Measurements from ENCODE around the gene SYPL2. TPM values are rescaled to one million over a fixed set of nuclear protein-coding genes. Genes with fewer than 3 reads are reported as not detected.
A peak's percentile ranks its signal among the peaks of the same experiment; 100 is the strongest.

The SYPL2 gene
- total RNA-seq, 1 donor from 2014 or later = 1.1 TPM

GRCh38 chr1:109457819-109458218 lies 8.5 kb upstream of the SYPL2 start:
- Mint-ChIP-seq H3K27me3 (peaks cover 22% of the 10 kb centered on the region), H3K4me1 (ENCODE audit: low read depth) (no peaks in the 10 kb centered on the region), H3K4me3 (ENCODE audit: low read depth) (no peak overlapping the region), H3K36me3 (ENCODE audit: insufficient read depth) (no peaks in the 10 kb centered on the region), H3K9me3 (ENCODE audit: low read depth) (peaks cover 21% of the 10 kb centered on the region), H3K27ac (no peak overlapping the region)
- TF ChIP-seq CTCF (IDR thresholded peaks at IDR 0.05; ENCODE audit: unreplicated experiment) = no peak
- no peak for DNase-seq (ENCODE audit: low spot score, unreplicated experiment)

- no peak for DNase-seq (ENCODE audit: low spot score, unreplicated experiment)
- H3K27ac Mint-ChIP-seq = no peak overlapping the region
- peaks cover 87% of the 10 kb centered on the region for H3K27me3 Mint-ChIP-seq
These were observed 258 bp upstream of the SYPL2 start for GRCh38 chr1:109466125-109466451.

GRCh38 chr1:109467301-109467777 lies 993 bp downstream of the SYPL2 start:
- Mint-ChIP-seq H3K27me3 (peaks cover 81% of the 10 kb centered on the region), H3K9me3 (ENCODE audit: low read depth) (no peaks in the 10 kb centered on the region), H3K4me3 (ENCODE audit: low read depth) (peak overlapping the region; percentile 69), H3K27ac (no peak overlapping the region), H3K4me1 (ENCODE audit: low read depth) (peaks cover 3% of the 10 kb centered on the region), H3K36me3 (ENCODE audit: insufficient read depth) (no peaks in the 10 kb centered on the region)
- no peak for DNase-seq (ENCODE audit: low spot score, unreplicated experiment)
- no peak for TF ChIP-seq CTCF (IDR thresholded peaks at IDR 0.05; ENCODE audit: unreplicated experiment)

More at GRCh38 chr1:109466125-109466451, 258 bp upstream of the SYPL2 start:
- Mint-ChIP-seq H3K9me3 (ENCODE audit: low read depth) (no peaks in the 10 kb centered on the region), H3K4me3 (ENCODE audit: low read depth) (peak overlapping the region; percentile 69), H3K4me1 (ENCODE audit: low read depth) (peaks cover 3% of the 10 kb centered on the region), H3K36me3 (ENCODE audit: insufficient read depth) (no peaks in the 10 kb centered on the region)
- TF ChIP-seq CTCF (IDR thresholded peaks at IDR 0.05; ENCODE audit: unreplicated experiment) = no peak

GRCh38 chr1:109468061-109468460 lies 1.7 kb downstream of the SYPL2 start:
- Mint-ChIP-seq H3K36me3 (ENCODE audit: insufficient read depth) (no peaks in the 10 kb centered on the region), H3K27ac (no peak overlapping the region), H3K27me3 (peaks cover 78% of the 10 kb centered on the region), H3K9me3 (ENCODE audit: low read depth) (no peaks in the 10 kb centered on the region), H3K4me3 (ENCODE audit: low read depth) (no peak overlapping the region), H3K4me1 (ENCODE audit: low read depth) (peaks cover 3% of the 10 kb centered on the region)
- DNase-seq (ENCODE audit: low spot score, unreplicated experiment) = no peak
- no peak for TF ChIP-seq CTCF (IDR thresholded peaks at IDR 0.05; ENCODE audit: unreplicated experiment)

GRCh38 chr1:109468903-109469302 lies 2.6 kb downstream of the SYPL2 start:
- no peaks in the 10 kb centered on the region for H3K36me3 Mint-ChIP-seq (ENCODE audit: insufficient read depth)
- H3K4me1 Mint-ChIP-seq (ENCODE audit: low read depth) = peaks cover 3% of the 10 kb centered on the region
- DNase-seq (ENCODE audit: low spot score, unreplicated experiment) = no peak
- peaks cover 72% of the 10 kb centered on the region for H3K27me3 Mint-ChIP-seq
- no peaks in the 10 kb centered on the region for H3K9me3 Mint-ChIP-seq (ENCODE audit: low read depth)
- TF ChIP-seq CTCF (IDR thresholded peaks at IDR 0.05; ENCODE audit: unreplicated experiment) = no peak
- no peak overlapping the region for H3K4me3 Mint-ChIP-seq (ENCODE audit: low read depth)
- H3K27ac Mint-ChIP-seq = no peak overlapping the region

Measured in progenitor cell of endocrine pancreas (in vitro differentiated cells).